HG03095 (cell line): ENCODE results near the gene PLEKHN1.
"Not testable (repeated sequence)": the region's sequence is repeated elsewhere in the genome, so short reads cannot be mapped to it uniquely, and the experiment has no call there.

Experiments
- ATAC-seq: cut with Tn5 transposase; IDR thresholded peaks from one replicate; pipeline ENCODE4 v1.9.1; 2021; ENCODE audit warnings: moderate library complexity; ENCODE audit not compliant: unreplicated experiment

Gene PLEKHN1

DNA sequence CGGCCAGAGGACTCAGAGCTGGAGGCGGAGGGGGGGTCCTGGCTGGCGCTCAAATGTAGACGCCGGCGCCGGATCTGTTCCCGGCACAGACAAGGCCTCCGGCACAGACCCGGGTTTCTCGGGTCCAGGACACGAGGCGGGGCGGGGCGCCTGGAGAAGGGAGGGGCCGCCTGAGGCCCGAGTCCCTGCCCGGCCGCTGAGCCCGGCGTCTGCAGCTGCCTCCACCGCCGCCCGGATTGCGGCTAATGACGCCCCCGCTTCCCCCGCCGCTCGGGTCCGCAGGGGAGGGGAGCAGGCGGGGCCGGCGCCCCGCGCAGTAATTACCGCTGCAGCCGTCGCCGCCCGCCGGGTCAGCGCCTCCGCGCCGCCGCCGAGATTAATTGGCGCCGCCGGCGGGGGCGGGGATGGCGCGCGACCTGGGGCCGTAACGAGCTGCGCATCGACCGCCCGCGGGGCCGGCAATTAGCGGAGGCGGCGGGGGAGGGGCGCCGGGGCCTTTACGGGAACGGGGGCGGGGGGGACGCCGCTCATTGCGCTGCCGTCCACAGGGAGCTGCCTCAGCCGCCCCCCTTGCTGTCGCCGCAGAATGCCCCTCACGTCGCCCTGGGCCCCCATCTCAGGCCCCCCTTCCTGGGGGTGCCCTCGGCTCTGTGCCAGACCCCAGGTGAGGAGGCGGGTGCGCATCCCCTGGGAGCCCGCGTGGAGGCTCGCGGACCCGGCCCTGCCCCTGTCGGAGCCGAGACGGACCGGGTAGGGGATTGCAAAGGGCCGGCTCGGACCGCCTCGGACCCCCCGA, 24.5 kb upstream of the PLEKHN1 start:
- no peak for ATAC-seq

DNA sequence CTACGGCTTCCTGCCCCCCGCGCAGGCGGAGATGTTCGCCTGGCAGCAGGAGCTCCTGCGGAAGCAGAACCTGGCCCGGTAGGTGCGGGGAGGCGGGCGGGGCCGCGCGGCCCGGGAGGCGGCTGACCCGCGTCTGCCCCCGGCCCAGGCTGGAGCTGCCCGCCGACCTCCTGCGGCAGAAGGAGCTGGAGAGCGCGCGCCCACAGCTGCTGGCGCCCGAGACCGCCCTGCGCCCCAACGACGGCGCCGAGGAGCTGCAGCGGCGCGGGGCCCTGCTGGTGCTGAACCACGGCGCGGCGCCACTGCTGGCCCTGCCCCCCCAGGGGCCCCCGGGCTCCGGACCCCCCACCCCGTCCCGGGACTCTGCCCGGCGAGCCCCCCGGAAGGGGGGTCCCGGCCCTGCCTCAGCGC, 23.9 kb upstream of the PLEKHN1 start:
- ATAC-seq = no peak

DNA sequence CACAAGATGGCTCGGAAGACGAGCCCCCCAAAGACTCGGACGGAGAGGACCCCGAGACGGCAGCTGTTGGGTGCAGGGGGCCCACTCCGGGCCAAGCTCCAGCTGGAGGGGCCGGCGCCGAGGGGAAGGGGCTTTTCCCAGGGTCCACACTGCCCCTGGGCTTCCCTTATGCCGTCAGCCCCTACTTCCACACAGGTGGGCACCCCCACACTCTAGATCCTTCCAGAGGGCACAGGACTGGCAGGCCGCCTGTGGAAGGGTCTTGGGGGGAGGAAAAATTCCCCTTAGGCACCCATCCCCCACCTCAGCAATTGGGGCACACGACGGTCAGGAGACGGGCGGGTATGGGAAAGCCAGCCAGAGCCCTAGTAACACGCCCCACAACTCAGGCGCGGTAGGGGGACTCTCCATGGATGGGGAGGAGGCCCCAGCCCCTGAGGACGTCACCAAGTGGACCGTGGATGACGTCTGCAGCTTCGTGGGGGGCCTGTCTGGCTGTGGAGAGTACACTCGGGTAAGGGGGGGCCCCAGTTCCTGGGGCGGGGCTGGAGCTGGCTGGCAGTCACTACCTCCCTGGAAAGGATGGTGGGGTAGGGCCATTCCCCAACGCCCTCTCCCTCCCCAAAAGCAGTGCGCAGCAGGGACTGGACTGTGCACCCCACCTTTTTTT, 23.3 kb upstream of the PLEKHN1 start:
- ATAC-seq = no peak

DNA sequence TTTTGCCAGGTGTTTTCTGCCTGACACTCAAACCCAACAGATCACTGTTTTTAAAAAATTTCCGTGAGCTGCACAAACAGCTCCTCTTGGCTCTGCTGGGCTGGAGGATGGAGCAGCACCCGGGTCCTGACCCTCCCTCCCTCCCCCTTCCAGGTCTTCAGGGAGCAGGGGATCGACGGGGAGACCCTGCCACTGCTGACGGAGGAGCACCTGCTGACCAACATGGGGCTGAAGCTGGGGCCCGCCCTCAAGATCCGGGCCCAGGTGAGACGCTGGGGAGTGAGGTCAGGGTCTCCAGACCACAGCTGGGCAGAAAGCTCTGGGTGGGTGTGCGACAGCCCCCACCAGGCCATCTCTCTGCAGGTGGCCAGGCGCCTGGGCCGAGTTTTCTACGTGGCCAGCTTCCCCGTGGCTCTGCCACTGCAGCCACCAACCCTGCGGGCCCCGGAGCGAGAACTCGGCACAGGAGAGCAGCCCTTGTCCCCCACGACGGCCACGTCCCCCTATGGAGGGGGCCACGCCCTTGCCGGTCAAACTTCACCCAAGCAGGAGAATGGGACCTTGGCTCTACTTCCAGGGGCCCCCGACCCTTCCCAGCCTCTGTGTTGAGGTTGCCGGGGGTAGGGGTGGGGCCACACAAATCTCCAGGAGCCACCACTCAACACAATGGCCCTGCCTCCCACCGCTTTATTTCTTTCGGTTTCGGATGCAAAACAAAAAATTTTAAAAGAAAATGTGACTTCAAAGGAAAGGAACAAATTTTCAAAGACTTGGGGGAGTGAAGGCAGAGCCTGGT, 22.5 kb upstream of the PLEKHN1 start:
- ATAC-seq = no peak

DNA sequence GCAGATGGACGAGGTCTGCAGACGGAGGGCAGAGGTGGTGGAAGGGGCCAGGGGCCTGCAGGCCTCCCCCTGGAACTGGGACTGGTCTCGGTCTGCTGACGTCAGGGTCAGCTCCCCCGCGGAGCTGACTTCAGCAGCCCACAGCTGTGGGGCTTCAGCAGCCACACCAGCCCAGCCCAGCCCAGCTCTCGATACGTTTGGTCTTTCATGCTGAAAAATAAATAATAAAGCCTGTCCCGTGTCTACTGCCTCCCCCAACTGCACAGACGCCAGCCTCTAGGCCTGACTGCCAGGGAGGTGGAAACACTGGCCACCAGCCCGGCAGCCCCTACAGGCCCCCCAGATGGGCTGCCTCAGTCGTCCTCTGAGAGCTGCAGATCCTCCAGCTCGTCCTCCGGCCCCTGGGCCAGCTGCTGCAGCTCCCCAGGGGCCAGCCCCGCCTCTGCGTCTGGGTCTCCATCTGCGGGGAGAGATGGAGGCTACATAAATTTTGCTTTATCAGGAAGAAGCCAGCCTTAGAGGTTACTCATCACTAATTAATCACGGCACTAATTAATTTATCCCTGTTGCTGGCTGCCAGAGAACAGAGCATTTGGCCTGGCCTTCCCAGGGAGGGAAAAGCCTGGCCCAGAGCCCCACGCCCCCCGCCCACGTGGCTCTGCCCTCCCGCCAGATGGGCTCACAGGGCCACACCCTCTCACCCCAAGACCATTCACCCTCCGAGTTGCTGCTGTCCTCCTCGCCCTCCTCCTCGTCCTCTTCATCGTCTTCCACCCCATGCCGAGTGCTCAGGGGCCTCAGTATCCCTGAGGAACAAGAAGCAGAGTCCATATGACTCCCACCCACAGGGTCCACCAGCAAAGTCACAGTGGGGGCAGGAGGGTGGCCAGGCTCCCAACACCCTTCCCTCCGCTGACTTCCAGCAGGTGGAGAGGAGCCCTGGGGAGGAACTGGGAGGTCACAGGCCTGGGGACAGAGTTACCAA, 21.6 kb upstream of the PLEKHN1 start:
- no peak for ATAC-seq

DNA sequence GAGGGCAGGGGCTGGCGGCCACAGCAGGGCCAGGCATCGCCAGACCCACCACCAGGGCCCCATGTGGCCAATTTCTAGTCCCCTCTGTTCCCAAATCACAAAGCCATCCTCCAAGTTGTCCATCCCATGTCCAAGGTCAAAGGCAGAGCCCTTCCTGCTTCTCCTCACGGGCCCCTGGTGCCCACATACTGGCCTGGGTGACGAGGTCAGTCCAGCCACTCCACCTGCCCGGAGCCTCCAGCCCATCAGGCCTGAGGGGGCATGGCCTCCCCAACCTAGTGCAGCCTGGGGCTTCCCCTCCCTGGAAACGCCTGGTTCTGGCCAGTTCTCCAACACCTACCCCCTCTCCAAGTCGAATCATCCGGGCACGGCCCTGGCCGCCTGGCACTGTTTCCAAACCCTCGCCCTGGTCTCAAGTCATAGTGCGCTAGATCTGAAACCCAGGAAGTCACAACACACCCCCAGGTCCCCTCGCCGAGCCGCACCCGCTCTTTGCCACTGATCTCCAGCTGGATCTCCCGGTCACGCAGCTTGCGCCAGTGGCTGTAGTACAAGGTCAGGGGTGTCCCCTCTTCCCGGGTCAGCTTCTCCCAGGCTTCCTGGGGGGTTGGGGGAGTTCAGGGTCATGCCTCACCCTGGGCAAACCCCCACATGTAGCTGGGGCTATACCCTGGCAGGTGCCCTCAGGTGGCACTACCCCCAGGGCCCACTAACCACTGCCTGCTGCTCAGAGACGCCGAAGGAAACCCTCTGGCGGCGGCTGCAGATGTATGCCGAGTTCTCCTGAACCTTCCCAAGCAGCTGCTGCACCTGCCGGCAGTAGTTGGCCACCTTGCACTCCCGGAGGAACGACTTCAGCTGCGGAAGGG, 20.4 kb upstream of the PLEKHN1 start:
- ATAC-seq = no peak

DNA sequence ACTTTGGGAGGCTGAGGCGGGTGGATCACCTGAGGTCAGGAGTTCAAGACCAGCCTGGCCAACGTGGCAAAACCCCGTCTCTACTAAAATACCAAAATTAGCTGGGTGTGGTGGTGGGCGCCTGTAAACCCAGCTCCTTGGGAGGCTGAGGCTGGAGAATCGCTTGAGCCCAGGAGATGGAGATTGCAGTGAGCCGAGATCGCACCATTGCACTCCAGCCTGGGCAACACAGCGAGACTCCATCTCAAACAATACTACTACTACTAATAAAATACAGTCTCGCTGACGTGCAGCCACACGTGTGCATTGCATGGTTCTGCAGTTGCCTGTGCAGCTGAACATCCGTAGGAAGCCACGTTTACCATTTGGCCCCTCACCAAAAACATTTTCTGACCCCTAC, 19.5 kb upstream of the PLEKHN1 start:
- ATAC-seq = not testable (repeated sequence)

DNA sequence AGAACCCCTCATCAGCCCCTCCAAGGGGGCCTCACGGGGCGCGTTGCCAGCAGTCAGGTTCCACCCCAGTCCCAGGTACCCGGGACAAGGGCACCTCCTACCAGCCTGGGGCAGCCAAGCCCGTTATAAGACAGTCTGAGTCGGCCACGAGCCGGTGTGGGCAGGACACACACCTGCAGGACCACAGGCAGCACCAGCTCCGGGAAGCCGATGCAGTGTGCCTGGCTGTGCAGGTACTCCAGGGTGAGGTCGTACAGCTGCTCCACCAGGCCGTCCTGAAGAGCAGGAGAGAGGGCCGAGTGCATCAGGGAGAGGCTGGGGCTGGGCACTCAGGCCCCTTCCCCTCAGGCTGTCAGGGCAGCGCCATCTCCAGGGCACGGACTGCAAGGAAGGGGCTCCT, 18.3 kb upstream of the PLEKHN1 start:
- no peak for ATAC-seq

DNA sequence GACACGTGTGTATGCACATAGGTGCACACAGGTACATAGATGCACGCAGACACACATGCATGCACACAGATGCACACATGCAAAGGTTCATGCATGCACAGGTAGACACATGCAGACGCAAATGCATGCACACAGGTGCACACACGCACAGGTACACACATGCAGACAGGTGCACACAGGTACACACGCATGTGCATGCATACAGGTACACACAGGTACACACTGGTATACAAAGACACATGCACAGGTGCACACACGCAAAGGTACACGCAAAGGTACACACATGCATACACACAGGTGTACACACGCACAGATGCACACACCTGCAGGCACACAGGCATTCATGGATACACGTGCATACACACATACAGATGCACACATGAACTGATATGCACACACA, 16.0 kb upstream of the PLEKHN1 start:
- no peak for ATAC-seq

DNA sequence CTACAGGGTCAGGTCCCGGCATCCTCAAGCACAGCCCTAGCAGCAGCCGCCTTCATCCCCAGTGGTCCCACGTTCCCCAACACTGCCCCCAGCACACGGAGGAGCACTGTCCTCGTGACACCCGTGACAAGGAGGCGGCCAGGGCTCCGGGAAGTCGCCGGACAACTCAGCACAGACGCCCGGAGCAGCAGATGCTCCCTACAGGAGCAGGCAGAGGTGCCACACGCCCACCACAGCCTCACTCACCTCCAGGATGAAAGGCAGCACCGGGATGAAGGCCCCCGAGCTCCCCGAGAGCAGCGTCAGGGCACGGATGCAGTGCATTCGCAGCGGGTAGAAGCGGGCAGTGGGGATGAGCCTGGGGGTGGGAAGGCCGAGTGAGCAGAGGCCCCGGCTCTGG, 15.4 kb upstream of the PLEKHN1 start:
- no peak for ATAC-seq

DNA sequence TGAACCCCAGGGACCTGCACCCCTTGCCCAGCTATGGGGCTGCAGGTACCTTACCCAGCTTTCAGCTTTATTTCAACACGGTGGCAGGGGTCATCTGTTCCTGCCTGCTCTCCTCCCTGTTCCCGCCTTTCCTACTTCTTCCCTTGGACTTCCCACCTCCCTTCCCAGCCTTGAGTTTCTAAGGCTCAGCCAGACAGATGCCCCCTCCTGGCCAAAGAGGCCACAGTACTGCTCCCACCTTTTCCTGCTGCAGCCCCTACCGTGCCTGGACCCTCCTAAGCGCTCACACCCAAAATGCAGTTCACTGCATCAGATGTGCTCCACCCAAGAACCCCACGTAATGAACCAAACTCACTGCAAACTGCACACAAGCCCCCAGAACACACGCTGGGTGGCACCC, 14.9 kb upstream of the PLEKHN1 start:
- no peak for ATAC-seq

DNA sequence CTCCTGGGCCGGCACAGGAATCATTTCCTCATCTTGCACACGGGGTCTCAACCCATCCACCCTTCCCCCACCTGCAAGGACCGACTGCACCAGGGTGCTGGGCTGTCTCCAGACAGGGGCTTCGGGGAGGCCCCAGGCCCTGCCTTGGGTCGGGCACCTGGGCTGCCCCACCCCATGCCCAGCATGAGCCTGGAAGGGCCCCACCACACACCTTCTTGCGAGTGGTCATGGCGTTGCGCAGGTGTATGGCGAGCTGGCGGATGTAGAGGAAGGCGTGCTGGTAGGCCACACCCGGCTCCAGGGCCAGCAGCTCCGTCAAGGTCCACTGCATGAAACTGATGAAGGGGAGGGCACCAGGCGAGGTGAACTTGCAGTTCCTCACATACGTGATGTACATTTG, 14.1 kb upstream of the PLEKHN1 start:
- ATAC-seq = no peak

DNA sequence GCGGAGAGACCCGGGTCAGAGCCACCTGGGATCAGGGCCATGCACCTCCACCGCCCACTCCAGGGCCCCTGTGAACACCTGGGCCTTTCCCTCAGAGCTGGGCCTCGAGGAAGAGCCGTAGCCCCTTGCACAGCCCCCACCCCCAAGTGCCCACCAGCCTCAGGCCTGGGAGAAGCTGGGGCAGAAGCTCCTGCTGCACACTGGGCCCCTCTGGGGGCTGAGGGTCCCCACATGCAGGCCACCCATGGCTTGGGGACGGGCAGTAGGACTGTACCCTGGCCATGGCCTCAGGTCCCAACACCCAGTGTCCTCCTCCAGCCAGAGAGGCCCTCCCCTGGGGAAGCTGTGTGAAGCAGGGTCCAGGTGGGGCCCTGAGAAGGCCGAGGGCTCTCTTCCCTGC, 13.7 kb upstream of the PLEKHN1 start:
- ATAC-seq = no peak

DNA sequence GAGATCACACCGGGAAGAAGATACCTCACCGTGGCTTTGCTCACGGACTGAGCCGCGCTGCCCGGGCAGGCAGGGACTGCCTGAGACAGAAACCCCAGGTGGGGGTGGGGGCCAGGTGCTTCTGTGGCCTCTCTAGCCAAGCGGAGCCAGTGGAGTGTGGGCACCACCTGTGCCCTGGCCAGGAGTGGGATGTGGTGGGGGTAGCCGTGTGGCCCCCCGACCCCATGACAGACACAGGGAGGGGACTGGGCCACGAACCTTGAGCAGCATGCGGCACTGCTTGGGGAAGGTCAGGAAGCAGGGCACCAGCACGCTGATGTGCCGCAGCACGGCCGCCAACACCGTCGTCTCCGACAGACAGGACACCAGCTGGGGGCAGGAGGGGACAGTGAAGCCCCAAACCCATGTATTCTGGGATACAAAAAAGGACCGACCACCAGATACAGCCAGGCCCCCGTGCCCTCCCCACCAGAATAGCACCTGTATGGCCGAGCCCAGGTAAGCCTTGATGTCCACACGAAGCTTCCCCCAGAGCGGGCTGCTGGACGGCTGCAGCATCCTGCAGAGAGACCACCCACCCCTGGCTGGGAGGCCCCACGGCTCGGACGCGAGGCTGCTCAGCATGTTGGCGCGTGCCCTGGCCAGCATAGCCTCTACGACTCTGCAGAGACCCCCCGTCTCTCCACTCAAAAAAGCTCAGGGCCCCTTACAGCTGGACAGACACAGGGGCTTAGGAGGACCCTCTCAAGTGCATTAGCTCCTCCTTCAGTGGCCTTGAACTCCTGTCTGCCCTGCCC, 12.6 kb upstream of the PLEKHN1 start:
- ATAC-seq = no peak

DNA sequence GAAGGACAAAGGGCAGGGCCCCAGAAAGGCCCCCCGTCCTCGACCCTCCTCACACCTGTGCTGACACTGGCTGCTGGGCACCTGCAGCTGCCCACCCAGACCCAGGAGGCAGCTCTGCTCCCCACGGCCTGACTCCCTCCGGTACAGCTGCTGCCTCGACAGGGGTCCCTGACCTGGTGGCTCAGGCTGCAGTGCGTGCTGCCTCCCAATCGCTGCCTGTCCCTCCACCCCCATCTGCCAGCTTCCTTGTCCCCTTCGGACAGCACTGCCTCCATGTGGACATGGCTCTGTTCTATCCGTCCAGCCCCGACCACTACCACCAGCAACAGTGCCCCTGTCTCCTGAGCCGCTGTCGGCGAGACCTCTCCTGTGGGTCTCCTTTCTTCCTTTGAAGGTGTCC, 11.4 kb upstream of the PLEKHN1 start:
- no peak for ATAC-seq

DNA sequence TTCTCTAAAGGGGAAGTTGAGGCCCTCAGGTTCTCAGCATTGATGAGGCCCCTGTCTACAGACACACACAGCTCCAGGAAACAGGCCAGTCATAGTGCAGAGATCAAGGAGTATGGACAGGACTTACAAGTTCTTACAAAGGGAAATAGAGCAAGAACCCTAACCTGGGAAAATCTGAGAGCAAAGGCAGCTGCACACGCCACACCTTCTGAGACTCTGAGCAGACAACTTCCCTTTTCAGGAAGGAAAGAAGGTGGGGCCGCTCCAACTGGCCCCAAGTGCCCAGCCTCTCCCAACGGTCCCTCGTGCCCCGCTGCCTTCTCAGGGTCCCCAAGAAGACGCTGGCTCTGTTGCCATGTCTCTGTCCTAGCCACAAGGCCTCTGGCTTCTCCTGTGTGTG, 10.8 kb upstream of the PLEKHN1 start:
- no peak for ATAC-seq

DNA sequence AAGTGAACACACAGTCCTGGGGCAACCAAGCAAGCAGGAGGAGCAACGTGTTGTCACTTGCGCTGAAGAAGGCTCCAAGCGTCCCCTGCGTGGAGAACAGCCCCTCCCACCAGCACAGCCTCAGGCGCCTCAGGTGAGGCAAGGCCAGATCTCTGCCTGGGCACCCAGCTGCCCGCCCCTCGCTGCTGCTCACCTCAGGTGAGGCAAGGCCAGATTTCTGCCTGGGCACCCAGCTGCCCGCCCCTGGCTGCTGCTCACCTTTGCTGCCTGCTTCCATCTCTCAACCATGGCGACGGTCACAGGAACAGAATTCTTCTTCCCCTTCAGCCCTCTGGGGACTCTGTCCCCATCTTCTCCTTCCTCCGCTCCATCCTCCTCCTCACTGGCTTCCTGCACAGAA, 9.6 kb upstream of the PLEKHN1 start:
- no peak for ATAC-seq

DNA sequence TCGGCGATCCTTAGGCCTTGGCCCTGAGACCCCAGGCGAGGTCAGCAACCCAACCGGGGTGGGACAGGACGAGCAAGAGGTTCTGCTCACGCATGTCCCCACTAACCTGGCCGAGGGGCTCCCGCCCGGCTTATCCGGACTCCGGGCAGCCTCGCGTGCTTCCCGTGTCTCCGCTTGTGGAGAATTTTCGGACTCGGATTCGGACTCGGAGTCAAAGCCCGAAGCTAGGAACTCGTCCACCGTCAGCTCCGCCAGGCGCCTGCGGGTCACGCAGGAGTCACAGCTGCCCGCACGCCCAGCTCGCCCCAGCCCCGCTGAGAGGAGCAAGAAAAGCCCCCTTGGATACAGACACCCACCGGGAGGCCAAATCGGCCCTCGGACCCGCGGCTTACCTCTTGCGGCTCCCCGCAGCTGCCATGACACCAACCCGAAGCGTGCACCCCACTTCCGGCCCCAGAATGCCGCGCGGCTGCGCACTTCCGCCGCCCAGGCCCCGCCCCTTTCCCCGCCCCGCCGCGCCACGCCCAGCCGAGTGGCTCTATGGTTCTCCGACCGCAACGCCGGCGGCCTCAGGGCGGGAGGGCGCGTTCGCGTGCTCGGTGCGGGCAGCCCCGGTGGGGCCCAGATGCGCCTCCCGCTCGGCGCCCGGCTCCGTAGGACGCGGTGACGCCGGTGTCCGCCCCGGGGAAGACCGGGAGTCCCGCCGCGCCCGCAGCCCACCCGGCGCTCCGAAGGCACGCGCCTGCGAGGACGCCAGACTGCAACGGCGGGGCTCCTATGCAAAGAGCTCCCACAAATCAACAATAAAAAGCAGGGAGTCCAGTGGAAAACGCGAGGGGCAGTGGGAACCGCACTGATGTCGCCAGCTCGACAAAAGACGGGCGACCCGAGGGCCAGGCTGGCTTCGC, 7.2 kb upstream of the PLEKHN1 start, which contains the start of gene NOC2L:
NOC2L (minus strand) TSS at position 434 of the 908 bp plus-strand sequence; CDS start at position 418, 16 bp downstream.
- ATAC-seq = peak; percentile 52
